Glutamatergic neuron (in vitro differentiated cells): ENCODE data around the gene HTR2C. TPM values are rescaled to one million over a fixed set of nuclear protein-coding genes. Genes with fewer than 3 reads are reported as not detected.

Source experiments
- DNase-seq: peaks from one replicate; pipeline ENCODE4 v3.0.0; 2022
- H3K27ac Mint-ChIP-seq: one replicate; pipeline ENCODE4 v1.8.0; 2020; ENCODE audit warnings: mild to moderate bottlenecking, mixed read lengths, inconsistent platforms; ENCODE audit not compliant: unreplicated experiment
- H3K27me3 Mint-ChIP-seq: one replicate; pipeline ENCODE4 v1.8.0; 2020; ENCODE audit warnings: mild to moderate bottlenecking, moderate library complexity, mixed read lengths, inconsistent platforms; ENCODE audit not compliant: unreplicated experiment
- H3K36me3 Mint-ChIP-seq: one replicate; pipeline ENCODE4 v1.8.0; 2020; ENCODE audit warnings: mild to moderate bottlenecking, mixed read lengths, inconsistent platforms; ENCODE audit not compliant: unreplicated experiment
- H3K4me1 Mint-ChIP-seq: one replicate; pipeline ENCODE4 v1.8.0; 2020; ENCODE audit warnings: mild to moderate bottlenecking, low read depth, mixed read lengths, inconsistent platforms; ENCODE audit not compliant: unreplicated experiment
- H3K4me3 Mint-ChIP-seq: one replicate; pipeline ENCODE4 v1.8.0; 2020; ENCODE audit warnings: mild to moderate bottlenecking, mixed read lengths, inconsistent platforms; ENCODE audit not compliant: unreplicated experiment
- H3K9me3 Mint-ChIP-seq: one replicate; pipeline ENCODE4 v1.8.0; 2020; ENCODE audit warnings: mild to moderate bottlenecking, moderate library complexity, mixed read lengths, inconsistent platforms; ENCODE audit not compliant: unreplicated experiment
- CTCF ChIP-seq: fragments of 200-600 bp; sonication (generic); IDR thresholded peaks from one replicate; pipeline ENCODE4 v1.5.0; 2021; ENCODE audit not compliant: partially characterized antibody, unreplicated experiment
- total RNA-seq: library from RNA; stranded (reverse); fragmentation: NEBNext Ultra II Directional; extraction: Animal tissue kit (Norgen Biotek cat#: 25700); gene quantifications from one replicate; pipeline ENCODE4 v1.2.1, GENCODE V29; 2021; ENCODE audit not compliant: unreplicated experiment

Gene HTR2C
- total RNA-seq, 1 donor from 2014 or later = not detected

GRCh38 chrX:114798907-114799306, 215.0 kb downstream of the HTR2C start:
- Mint-ChIP-seq H3K4me1 (no peaks in the 10 kb centered on the region), H3K4me3 (no peak overlapping the region), H3K36me3 (no peaks in the 10 kb centered on the region), H3K9me3 (no peaks in the 10 kb centered on the region), H3K27ac (no peak overlapping the region), H3K27me3 (no peaks in the 10 kb centered on the region)
- no peak for DNase-seq
- TF ChIP-seq CTCF = no peak

- no peaks in the 10 kb centered on the region for H3K9me3 Mint-ChIP-seq
- H3K4me3 Mint-ChIP-seq = no peak overlapping the region
- H3K27me3 Mint-ChIP-seq = no peaks in the 10 kb centered on the region
- no peak overlapping the region for H3K27ac Mint-ChIP-seq
- H3K36me3 Mint-ChIP-seq = no peaks in the 10 kb centered on the region
- no peaks in the 10 kb centered on the region for H3K4me1 Mint-ChIP-seq
- no peak for DNase-seq
- no peak for TF ChIP-seq CTCF
Observed at GRCh38 chrX:114800719-114801118, 216.8 kb downstream of the HTR2C start.

- H3K4me3 Mint-ChIP-seq = no peak overlapping the region
- no peaks in the 10 kb centered on the region for H3K36me3 Mint-ChIP-seq
- H3K27ac Mint-ChIP-seq = no peak overlapping the region
Observed at GRCh38 chrX:114819509-114819908, 235.6 kb downstream of the HTR2C start.

GRCh38 chrX:114841051-114841450, 257.2 kb downstream of the HTR2C start:
- no peaks in the 10 kb centered on the region for H3K27me3 Mint-ChIP-seq
- no peaks in the 10 kb centered on the region for H3K4me1 Mint-ChIP-seq
- no peak overlapping the region for H3K4me3 Mint-ChIP-seq
- H3K36me3 Mint-ChIP-seq = no peaks in the 10 kb centered on the region
- TF ChIP-seq CTCF = no peak
- H3K27ac Mint-ChIP-seq = no peak overlapping the region
- no peak for DNase-seq
- H3K9me3 Mint-ChIP-seq = no peaks in the 10 kb centered on the region

More at GRCh38 chrX:114819509-114819908, 235.6 kb downstream of the HTR2C start:
- DNase-seq = no peak
- Mint-ChIP-seq H3K27me3 (no peaks in the 10 kb centered on the region), H3K9me3 (no peaks in the 10 kb centered on the region), H3K4me1 (peaks cover 2% of the 10 kb centered on the region)
- TF ChIP-seq CTCF = no peak

- H3K36me3 Mint-ChIP-seq = no peaks in the 10 kb centered on the region
- H3K4me1 Mint-ChIP-seq = no peaks in the 10 kb centered on the region
- H3K27me3 Mint-ChIP-seq = no peaks in the 10 kb centered on the region
- TF ChIP-seq CTCF = no peak
- DNase-seq = no peak
- H3K9me3 Mint-ChIP-seq = no peaks in the 10 kb centered on the region
- no peak overlapping the region for H3K27ac Mint-ChIP-seq
- H3K4me3 Mint-ChIP-seq = no peak overlapping the region
Observed at GRCh38 chrX:114842181-114842580, 258.3 kb downstream of the HTR2C start.
